Fibroblast of villous mesenchyme (primary cell): ENCODE data around the gene ACOXL. TPM values are rescaled to one million over a fixed set of nuclear protein-coding genes. Genes with fewer than 3 reads are reported as not detected.
"Not testable (repeated sequence)": the region's sequence is repeated elsewhere in the genome, so short reads cannot be mapped to it uniquely, and the experiment has no call there.

Experiments used
- DNase-seq: peaks from one replicate; pipeline ENCODE4 v3.0.0-alpha.2; 2010; ENCODE audit warnings: low read depth
- H3K4me3 ChIP-seq: 2 replicates; pipeline ENCODE4 v1.5.1; 2011; ENCODE audit warnings: low read depth, mild to moderate bottlenecking, low read length
- total RNA-seq: library from RNA; depleted of rRNA; stranded (reverse); fragments of >200 nt; gene quantifications from 2 replicates; pipeline ENCODE4 v1.2.3, GENCODE V29; 2012
- TF ChIP-seq, protein P1 (sequence below): IDR thresholded peaks from 2 replicates; pipeline ENCODE4 v1.5.1; 2012; ENCODE audit warnings: low read depth, mild to moderate bottlenecking, low read length; ENCODE audit not compliant: insufficient read depth

ACOXL gene
- not detected in 2 replicates for total RNA-seq

- TF ChIP-seq, protein P1, sequence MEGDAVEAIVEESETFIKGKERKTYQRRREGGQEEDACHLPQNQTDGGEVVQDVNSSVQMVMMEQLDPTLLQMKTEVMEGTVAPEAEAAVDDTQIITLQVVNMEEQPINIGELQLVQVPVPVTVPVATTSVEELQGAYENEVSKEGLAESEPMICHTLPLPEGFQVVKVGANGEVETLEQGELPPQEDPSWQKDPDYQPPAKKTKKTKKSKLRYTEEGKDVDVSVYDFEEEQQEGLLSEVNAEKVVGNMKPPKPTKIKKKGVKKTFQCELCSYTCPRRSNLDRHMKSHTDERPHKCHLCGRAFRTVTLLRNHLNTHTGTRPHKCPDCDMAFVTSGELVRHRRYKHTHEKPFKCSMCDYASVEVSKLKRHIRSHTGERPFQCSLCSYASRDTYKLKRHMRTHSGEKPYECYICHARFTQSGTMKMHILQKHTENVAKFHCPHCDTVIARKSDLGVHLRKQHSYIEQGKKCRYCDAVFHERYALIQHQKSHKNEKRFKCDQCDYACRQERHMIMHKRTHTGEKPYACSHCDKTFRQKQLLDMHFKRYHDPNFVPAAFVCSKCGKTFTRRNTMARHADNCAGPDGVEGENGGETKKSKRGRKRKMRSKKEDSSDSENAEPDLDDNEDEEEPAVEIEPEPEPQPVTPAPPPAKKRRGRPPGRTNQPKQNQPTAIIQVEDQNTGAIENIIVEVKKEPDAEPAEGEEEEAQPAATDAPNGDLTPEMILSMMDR: no peak
- H3K4me3 ChIP-seq: no peak within 1 kb of the TSS
- DNase-seq: no peak
Observed at GRCh38 chr2:110732422-110733413, at the start of gene ACOXL. TSS of gene ACOXL (plus strand) at chr2:110732573. CDS start at chr2:110768390, 35,817 bp downstream.

GRCh38 chr2:110682872-110683271 is 49.5 kb upstream of the ACOXL start:
- TF ChIP-seq, protein P1: no peak
- no peak overlapping the region for H3K4me3 ChIP-seq
- DNase-seq: no peak

- H3K4me3 ChIP-seq, DNase-seq: not testable (repeated sequence)
Observed at GRCh38 chr2:110687775-110688484, 44.4 kb upstream of the ACOXL start.

GRCh38 chr2:110688594-110689091 is 43.7 kb upstream of the ACOXL start:
- H3K4me3 ChIP-seq: no peak overlapping the region
- TF ChIP-seq, protein P1: no peak
- DNase-seq: no peak

DNA sequence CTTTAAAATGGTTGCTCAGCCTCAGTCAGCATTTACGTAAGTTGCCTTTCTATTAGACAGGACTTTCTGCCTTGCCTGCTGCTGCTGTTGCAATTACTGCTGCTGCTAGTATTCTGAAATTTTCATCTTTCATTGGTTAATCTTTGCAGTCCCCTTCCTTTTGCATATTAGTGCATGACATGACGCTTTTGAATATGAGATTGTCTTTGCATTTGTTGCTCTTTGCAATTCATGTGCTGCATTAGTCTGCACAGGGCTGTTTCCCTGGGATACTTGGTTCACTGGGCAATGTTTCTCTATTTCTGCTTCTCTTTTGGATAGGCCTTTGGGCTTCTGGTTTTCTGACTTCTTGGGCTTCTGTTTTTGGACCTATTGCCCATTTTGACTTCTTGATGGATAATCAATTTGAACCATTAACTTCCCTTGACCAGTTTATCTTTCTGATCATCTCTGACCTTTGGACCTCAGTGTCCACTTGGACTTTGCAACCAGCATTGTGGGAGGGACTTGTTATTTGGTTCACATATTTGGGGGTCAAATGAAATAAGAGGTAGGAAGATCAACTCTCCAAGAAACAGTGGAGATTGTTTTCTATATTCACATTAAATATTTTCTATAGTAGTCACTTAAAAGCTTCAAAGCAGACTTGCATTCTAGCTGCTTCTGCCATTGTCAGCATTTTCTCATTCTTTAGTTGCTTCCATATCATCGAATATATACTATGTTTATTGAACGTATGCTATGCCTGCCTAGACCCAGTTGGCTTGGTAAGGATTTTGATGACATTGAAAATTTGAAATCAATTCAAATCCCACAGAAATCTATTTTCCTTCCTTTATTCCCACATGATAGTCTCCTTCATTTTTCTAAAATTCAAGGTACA is 42.0 kb upstream of the ACOXL start:
- TF ChIP-seq, protein P1: no peak
- no peak overlapping the region for H3K4me3 ChIP-seq
- DNase-seq: no peak

DNA sequence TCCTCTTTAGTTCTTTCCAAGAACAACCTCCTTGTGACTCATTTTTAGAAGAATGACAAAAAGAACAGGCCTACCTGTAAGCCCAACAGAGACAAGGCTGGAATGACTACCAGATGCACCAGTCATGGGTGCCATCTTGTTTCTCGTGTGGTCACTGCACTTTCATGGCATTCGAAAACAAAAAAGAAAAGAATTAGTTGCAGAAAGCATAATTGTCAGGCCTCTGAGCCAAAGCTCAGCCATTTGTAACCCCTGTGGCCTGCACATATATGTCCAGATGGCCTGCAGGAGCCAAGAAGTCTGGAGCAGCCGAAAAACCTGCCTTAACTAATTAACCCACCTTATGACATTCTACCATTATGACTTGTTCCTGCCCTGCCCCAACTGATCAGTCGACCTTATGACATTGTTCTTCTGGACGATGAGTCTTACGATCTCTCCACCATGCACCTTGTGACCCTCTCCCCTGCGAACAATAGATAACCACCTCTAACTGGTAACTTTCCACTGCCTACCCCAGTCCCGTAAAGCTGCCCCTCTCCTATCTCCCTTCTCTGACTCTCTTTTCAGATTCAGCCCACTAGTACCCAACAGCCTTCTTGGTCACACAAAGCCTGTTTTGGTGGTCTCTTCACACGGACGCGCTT is 40.6 kb upstream of the ACOXL start:
- no peak overlapping the region for H3K4me3 ChIP-seq
- DNase-seq: no peak
- TF ChIP-seq, protein P1: no peak

GRCh38 chr2:110695146-110695898 is 37.1 kb upstream of the ACOXL start:
- not testable (repeated sequence) for DNase-seq, H3K4me3 ChIP-seq

DNA sequence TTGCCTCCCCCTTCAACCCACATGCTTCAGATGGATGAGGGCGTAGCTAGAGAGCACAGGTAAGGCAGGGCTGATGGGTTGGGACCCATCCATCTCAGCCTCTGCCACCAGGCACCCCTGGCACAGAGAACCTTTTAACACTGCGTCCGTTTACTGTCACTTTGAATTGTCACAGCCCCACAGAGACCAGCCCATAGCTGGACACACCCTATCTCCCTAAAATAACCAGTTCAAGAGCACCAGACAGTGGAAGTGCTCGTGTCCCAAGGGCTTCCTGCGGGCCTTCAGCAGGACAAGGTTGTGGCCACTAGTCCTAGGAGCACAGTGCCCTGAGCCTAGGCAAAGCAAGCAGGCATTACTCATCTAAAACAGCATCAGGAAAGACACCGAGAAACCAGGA is 34.1 kb upstream of the ACOXL start:
- not testable (repeated sequence) for H3K4me3 ChIP-seq, DNase-seq
